ENCODE results near the gene CCDC33. TPM values are rescaled to one million over a fixed set of nuclear protein-coding genes. Genes with fewer than 3 reads are reported as not detected.

CCDC33 gene
- total RNA-seq, 4 donors from 2014 or later = not detected

DNA sequence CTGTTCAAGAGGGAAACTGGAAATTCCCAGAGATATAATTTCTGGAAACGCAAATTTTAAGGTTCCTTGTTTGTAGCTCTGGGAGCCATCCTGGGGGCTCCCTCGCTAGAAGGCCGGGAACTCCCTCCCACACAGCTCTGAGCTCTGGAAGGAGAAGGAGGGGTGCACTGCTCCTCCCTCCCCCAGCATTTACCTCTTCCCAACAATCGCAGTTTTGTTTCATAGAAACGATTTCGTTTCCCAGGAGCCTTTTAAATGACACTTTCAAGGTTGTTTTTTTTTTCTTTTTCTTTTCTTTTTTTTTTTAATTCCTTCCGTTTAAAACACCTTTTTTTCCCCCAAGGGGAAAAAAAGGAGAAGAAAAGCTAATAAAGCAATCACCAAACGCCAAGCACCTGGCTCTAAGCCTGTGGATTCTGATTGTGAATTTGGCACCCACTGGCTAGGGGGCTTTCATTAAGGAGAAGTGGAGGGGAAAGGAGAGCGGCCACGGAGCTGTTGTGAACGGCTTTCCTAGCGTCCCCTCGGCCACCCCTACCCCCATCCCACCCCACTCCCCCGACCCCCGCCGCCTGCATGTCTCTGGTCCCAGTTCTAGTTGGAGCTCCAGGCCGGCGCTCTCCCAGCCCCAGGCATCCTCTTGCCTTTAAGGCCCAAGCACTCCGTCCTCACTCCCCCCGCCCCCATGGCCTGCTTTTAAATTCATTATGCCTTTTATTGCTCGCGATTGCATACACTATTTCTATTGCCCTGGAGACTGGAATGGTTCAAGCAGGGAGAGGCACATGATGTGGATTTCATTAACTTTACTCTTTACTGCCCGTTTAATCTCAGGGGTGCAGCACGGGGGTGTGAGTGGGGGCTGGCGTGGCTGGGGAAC is 13.6 kb upstream of the CCDC33 start:
- Histone ChIP-seq H3K27ac (no peak overlapping the region), H3K4me1 (peaks cover 0 to 17% (median 0%) of the 10 kb centered on the region in 4 donors), H3K4me3 (no peak overlapping the region), H3K36me3 (no peaks in the 10 kb centered on the region), H3K9me3 (no peaks in the 10 kb centered on the region), H3K27me3 (peaks cover 0 to 24% of the 10 kb centered on the region in 2 donors)
- WGBS, 2 donors = 27% methylated on average over 23 to 25 of the region's 25 CpGs
- DNase-seq (ENCODE audit: low spot score in 2 of 2) = no peak
- TF ChIP-seq EP300 (IDR thresholded peaks at IDR 0.05) = no peak
- TF ChIP-seq, protein P1, sequence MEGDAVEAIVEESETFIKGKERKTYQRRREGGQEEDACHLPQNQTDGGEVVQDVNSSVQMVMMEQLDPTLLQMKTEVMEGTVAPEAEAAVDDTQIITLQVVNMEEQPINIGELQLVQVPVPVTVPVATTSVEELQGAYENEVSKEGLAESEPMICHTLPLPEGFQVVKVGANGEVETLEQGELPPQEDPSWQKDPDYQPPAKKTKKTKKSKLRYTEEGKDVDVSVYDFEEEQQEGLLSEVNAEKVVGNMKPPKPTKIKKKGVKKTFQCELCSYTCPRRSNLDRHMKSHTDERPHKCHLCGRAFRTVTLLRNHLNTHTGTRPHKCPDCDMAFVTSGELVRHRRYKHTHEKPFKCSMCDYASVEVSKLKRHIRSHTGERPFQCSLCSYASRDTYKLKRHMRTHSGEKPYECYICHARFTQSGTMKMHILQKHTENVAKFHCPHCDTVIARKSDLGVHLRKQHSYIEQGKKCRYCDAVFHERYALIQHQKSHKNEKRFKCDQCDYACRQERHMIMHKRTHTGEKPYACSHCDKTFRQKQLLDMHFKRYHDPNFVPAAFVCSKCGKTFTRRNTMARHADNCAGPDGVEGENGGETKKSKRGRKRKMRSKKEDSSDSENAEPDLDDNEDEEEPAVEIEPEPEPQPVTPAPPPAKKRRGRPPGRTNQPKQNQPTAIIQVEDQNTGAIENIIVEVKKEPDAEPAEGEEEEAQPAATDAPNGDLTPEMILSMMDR (IDR thresholded peaks at IDR 0.05) = no peak
- no peak for TF ChIP-seq POLR2A (IDR thresholded peaks at IDR 0.05)

DNA sequence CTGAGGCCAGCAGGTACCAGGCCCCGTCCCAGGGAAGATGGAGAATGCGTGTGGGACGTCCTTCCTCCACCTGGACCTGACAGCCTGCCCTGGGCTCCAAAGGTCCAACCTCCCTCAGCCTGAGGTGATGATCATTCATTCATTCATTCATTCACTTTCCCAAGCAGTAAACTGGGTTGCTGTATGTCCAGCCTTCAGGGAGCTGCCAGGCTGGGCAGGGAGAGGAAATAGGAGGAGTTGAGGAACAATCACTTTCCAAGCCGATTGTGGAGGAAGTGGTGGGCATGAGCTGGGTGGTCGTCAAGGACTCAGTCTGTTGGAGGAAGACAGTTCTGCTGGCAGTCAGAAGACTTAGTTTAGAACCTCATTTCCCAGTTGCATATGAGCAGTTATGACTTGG is 10.2 kb upstream of the CCDC33 start:
- Histone ChIP-seq H3K9me3 (no peaks in the 10 kb centered on the region), H3K36me3 (no peaks in the 10 kb centered on the region), H3K4me3 (no peak overlapping the region), H3K27me3 (peaks cover 0 to 48% of the 10 kb centered on the region in 2 donors), H3K27ac (no peak overlapping the region), H3K4me1 (peaks cover 0 to 27% (median 0%) of the 10 kb centered on the region in 4 donors)
- no peak for DNase-seq (ENCODE audit: low spot score in 2 of 2)
- 47 to 69% methylated on average over 2 to 5 of the region's 5 CpGs for WGBS, 2 donors
- TF ChIP-seq EP300 (IDR thresholded peaks at IDR 0.05) (no peak), POLR2A (IDR thresholded peaks at IDR 0.05) (no peak)
- TF ChIP-seq, protein P1 (IDR thresholded peaks at IDR 0.05) = no peak

DNA sequence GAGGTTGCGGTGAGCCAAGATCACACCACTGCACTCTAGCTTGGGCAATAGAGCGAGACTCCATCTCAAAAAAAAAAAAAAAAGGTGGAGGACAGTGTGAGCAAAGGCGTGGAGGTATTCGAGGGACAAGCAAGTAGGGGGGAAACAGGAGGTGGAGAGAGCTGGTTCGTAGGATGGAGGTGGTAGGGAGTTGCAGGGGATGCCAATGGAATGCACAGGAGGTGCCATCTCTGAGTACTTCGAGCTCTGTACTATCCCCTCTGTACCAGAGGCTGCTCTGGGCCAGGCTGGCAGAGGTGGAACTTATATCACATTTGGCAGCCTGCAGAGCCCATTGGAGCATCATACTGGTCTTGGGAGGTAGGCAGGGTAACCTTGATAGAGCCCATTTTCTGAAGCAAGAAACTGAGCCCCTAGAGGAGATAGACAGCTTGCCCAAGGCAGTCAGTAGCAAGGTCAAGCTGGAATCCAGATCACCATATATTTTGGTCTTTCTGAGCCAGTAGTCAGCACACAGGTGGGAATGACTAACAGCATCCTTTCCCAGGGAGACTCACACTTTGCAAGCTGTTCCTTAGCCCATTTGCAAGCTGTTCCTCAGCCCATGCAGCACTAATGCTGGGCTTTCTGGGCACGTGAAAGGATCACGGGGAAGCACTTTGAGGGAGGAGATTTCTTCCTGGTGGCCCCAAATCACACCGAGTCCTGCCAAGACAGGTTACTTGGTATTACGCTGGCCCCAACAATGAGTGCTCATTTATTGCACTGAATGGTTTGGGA is 9.2 kb upstream of the CCDC33 start:
- no peak overlapping the region for H3K4me3 ChIP-seq
- TF ChIP-seq POLR2A (IDR thresholded peaks at IDR 0.05) (no peak), EP300 (IDR thresholded peaks at IDR 0.05) (no peak)
- TF ChIP-seq, protein P1 (IDR thresholded peaks at IDR 0.05) = no peak
- no peak for DNase-seq (ENCODE audit: low spot score in 2 of 2)
- 82 to 86% methylated on average over 10 of the region's 10 CpGs for WGBS, 2 donors
- H3K27ac ChIP-seq = no peak overlapping the region
- H3K9me3 ChIP-seq = no peaks in the 10 kb centered on the region
- H3K4me1 ChIP-seq = peaks cover 0 to 18% (median 0%) of the 10 kb centered on the region in 4 donors
- no peaks in the 10 kb centered on the region for H3K36me3 ChIP-seq
- peaks cover 0 to 49% of the 10 kb centered on the region in 2 donors for H3K27me3 ChIP-seq

DNA sequence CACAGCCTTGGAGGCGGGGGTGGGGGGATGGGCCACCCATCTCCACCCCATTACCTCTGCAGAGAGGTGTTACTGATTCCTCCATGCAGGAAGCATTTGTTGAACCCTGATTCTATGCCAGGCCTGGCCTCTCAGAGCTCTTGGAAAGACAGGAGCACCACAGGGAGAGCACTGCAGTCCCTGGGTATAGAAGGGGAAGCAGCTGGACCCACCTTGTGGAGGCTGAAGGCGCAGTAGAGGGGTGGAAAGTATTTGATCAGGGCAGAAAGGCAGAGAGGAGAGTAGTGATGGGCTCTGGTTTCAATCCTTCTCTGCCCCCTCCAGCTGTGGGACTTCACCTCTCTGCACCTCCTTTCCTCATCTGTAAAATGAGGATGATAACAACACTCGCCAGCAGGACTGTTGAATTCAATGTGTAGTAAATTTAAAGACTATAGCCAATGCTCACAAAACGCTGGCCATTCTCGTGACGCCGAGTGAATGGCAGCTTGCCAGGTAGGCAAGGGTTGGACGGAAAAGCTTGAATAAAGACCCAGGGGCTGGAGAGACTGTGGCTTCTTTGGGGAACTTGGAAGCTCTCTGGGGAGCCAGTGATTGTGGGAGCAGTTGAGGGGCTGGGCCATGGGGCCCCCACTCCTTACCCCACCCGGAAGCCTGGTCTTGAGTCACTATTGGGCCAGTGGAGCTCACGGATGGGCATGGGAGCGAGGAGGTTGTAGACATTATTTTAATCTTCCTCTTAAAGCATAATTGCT is 8.0 kb upstream of the CCDC33 start:
- no peak overlapping the region for H3K4me3 ChIP-seq
- H3K27me3 ChIP-seq = peaks cover 0 to 42% of the 10 kb centered on the region in 2 donors
- no peaks in the 10 kb centered on the region for H3K9me3 ChIP-seq
- WGBS, 2 donors = 38 to 48% methylated on average over 11 of the region's 11 CpGs
- H3K4me1 ChIP-seq = peaks cover 0 to 10% (median 0%) of the 10 kb centered on the region in 4 donors
- no peaks in the 10 kb centered on the region for H3K36me3 ChIP-seq
- no peak for DNase-seq (ENCODE audit: low spot score in 2 of 2)
- no peak overlapping the region for H3K27ac ChIP-seq
- TF ChIP-seq EP300 (IDR thresholded peaks at IDR 0.05) = no peak
- no peak for TF ChIP-seq POLR2A (IDR thresholded peaks at IDR 0.05)
- TF ChIP-seq, protein P1 (IDR thresholded peaks at IDR 0.05) = no peak
